HEK293 (cell line): ENCODE measurements around the gene ASF1A.

Experiments used
- ELK4 ChIP-seq: IDR thresholded peaks from 2 replicates; pipeline ENCODE4 v1.6.1; 2011; ENCODE audit warnings: mild to moderate bottlenecking, low read depth, low read length, borderline replicate concordance
- OSR2 ChIP-seq: fragments of 450-650 bp; formaldehyde crosslinking; IDR thresholded peaks from 2 replicates; pipeline ENCODE4 v1.5.1; 2016; ENCODE audit warnings: missing biosample characterization, missing genetic modification characterization
- PRDM10 ChIP-seq: fragments of 450-650 bp; formaldehyde crosslinking; IDR thresholded peaks from 2 replicates; pipeline ENCODE4 v1.5.1; 2016; ENCODE audit warnings: missing biosample characterization, missing genetic modification characterization
- PRDM2 ChIP-seq: fragments of 450-650 bp; formaldehyde crosslinking; IDR thresholded peaks from 2 replicates; pipeline ENCODE4 v1.5.1; 2016; ENCODE audit warnings: missing biosample characterization, missing genetic modification characterization, borderline replicate concordance
- PRDM4 ChIP-seq: fragments of 450-650 bp; formaldehyde crosslinking; IDR thresholded peaks from 2 replicates; pipeline ENCODE4 v1.5.1; 2017; ENCODE audit warnings: missing biosample characterization, missing genetic modification characterization
- SCRT1 ChIP-seq: fragments of 450-650 bp; formaldehyde crosslinking; IDR thresholded peaks from 2 replicates; pipeline ENCODE4 v1.5.1; 2016; ENCODE audit warnings: missing biosample characterization, missing genetic modification characterization, borderline replicate concordance
- SP3 ChIP-seq: fragments of 450-650 bp; formaldehyde crosslinking; IDR thresholded peaks from 2 replicates; pipeline ENCODE4 v1.5.1; 2016; ENCODE audit warnings: missing biosample characterization, missing genetic modification characterization
- ZBTB11 ChIP-seq: fragments of 450-650 bp; formaldehyde crosslinking; conservative IDR thresholded peaks from 2 replicates; pipeline ENCODE4 v1.5.1; 2016; ENCODE audit warnings: low read depth, missing biosample characterization, missing genetic modification characterization
- ZBTB17 ChIP-seq: fragments of 450-650 bp; formaldehyde crosslinking; IDR thresholded peaks from 2 replicates; pipeline ENCODE4 v1.5.1; 2016; ENCODE audit warnings: missing biosample characterization, missing genetic modification characterization
- ZNF266 ChIP-seq: fragments of 450-650 bp; formaldehyde crosslinking; IDR thresholded peaks from 2 replicates; pipeline ENCODE4 v1.5.1; 2016; ENCODE audit warnings: missing biosample characterization, missing genetic modification characterization, low read depth
- ZNF292 ChIP-seq: fragments of 450-650 bp; formaldehyde crosslinking; IDR thresholded peaks from 2 replicates; pipeline ENCODE4 v1.5.1; 2016; ENCODE audit warnings: low read depth, missing biosample characterization, missing genetic modification characterization, borderline replicate concordance
- ZNF324 ChIP-seq: fragments of 450-650 bp; formaldehyde crosslinking; IDR thresholded peaks from 2 replicates; pipeline ENCODE4 v1.5.1; 2016; ENCODE audit warnings: missing biosample characterization, missing genetic modification characterization
- ZNF404 ChIP-seq: fragments of 450-650 bp; formaldehyde crosslinking; IDR thresholded peaks from 2 replicates; pipeline ENCODE4 v1.5.1; 2017; ENCODE audit warnings: missing biosample characterization, missing genetic modification characterization
- ZNF514 ChIP-seq: fragments of 450-650 bp; formaldehyde crosslinking; IDR thresholded peaks from 2 replicates; pipeline ENCODE4 v1.5.1; 2016; ENCODE audit warnings: missing biosample characterization, missing genetic modification characterization
- ZNF529 ChIP-seq: fragments of 450-650 bp; formaldehyde crosslinking; IDR thresholded peaks from 2 replicates; pipeline ENCODE4 v1.5.1; 2017; ENCODE audit warnings: missing genetic modification characterization, missing biosample characterization; ENCODE audit not compliant: insufficient replicate concordance
- ZNF530 ChIP-seq: fragments of 450-650 bp; formaldehyde crosslinking; IDR thresholded peaks from 2 replicates; pipeline ENCODE4 v1.5.1; 2016; ENCODE audit warnings: low read depth, missing biosample characterization, missing genetic modification characterization
- ZNF654 ChIP-seq: fragments of 450-650 bp; formaldehyde crosslinking; IDR thresholded peaks from 2 replicates; pipeline ENCODE4 v1.5.1; 2016; ENCODE audit warnings: low read depth, missing biosample characterization, missing genetic modification characterization
- ZNF776 ChIP-seq: fragments of 450-650 bp; formaldehyde crosslinking; IDR thresholded peaks from 2 replicates; pipeline ENCODE4 v1.5.0; 2017; ENCODE audit warnings: missing biosample characterization, missing genetic modification characterization, borderline replicate concordance
- ZSCAN30 ChIP-seq: fragments of 450-650 bp; IDR thresholded peaks from 2 replicates; pipeline ENCODE4 v1.5.1; 2018; ENCODE audit warnings: missing biosample characterization, mild to moderate bottlenecking, missing genetic modification characterization, moderate library complexity
- ZSCAN4 ChIP-seq: fragments of 450-650 bp; formaldehyde crosslinking; IDR thresholded peaks from 2 replicates; pipeline ENCODE4 v1.5.1; 2017; ENCODE audit warnings: missing biosample characterization, missing genetic modification characterization
- ZXDB ChIP-seq: fragments of 450-650 bp; formaldehyde crosslinking; IDR thresholded peaks from 2 replicates; pipeline ENCODE4 v1.5.1; 2016; ENCODE audit warnings: missing biosample characterization, missing genetic modification characterization

ASF1A gene

GRCh38 chr6:118893807-118894424, at the start of gene ASF1A (continued):
- TF ChIP-seq ZNF266 (no peak), ZNF654 (tag by site-specific recombination) (peak; percentile 59), ZXDB (tag by site-specific recombination) (peak; percentile 73), ZNF514 (tag by site-specific recombination) (no peak), ZNF324 (tag by site-specific recombination) (no peak), ZSCAN30 (tag by site-specific recombination) (peak; percentile 96), ZNF776 (tag by site-specific recombination) (no peak), ZNF529 (tag by site-specific recombination) (no peak), PRDM2 (tag by site-specific recombination) (no peak), ZNF530 (tag by site-specific recombination) (no peak), ZBTB17 (no peak; the same call in 1 of the 2 replicates), ZBTB11 (peak; percentile 45), PRDM10 (tag by site-specific recombination) (no peak), PRDM4 (tag by site-specific recombination) (no peak), ZSCAN4 (no peak), ELK4 (no peak), SCRT1 (tag by site-specific recombination) (no peak), SP3 (tag by site-specific recombination) (0 out of 2 replicates have a peak, but pooled peaks have one; percentile 66), OSR2 (peak; percentile 89), ZNF404 (tag by site-specific recombination) (no peak), ZNF292 (tag by site-specific recombination) (no peak)
